Measurements from ENCODE around the gene CILP2. TPM values are rescaled to one million over a fixed set of nuclear protein-coding genes. Genes with fewer than 3 reads are reported as not detected.

Gene CILP2
- total and polyA plus RNA-seq, 2 of the 8 experiments (the other 6 are each of a cell fraction or from before 2014, with no cell fraction given): 4.4 to 5.8 TPM

GRCh38 chr19:19493841-19494546 lies 44.1 kb upstream of the CILP2 start (continued):
- TF ChIP-seq CHD7 (IDR thresholded peaks at IDR 0.05; ENCODE audit: insufficient replicate concordance, low read length): no peak
- TF ChIP-seq SP4 (IDR thresholded peaks at IDR 0.05; ENCODE audit: low read length): no peak
- TF ChIP-seq TAF1 (IDR thresholded peaks at IDR 0.05; ENCODE audit: low read depth, low read length): no peak
- TF ChIP-seq, protein P1, sequence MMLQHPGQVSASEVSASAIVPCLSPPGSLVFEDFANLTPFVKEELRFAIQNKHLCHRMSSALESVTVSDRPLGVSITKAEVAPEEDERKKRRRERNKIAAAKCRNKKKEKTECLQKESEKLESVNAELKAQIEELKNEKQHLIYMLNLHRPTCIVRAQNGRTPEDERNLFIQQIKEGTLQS (IDR thresholded peaks at IDR 0.05; ENCODE audit: insufficient read depth, low read depth, low read length): no peak
- no peak for TF ChIP-seq GABPA (IDR thresholded peaks at IDR 0.05; ENCODE audit: borderline replicate concordance, insufficient read depth, low read length)
- TF ChIP-seq CHD2 (IDR thresholded peaks at IDR 0.05; ENCODE audit: low read length): no peak
- no peak for TF ChIP-seq KDM1A (IDR thresholded peaks at IDR 0.05; ENCODE audit: borderline replicate concordance, low read length)
- TF ChIP-seq, protein P2, sequence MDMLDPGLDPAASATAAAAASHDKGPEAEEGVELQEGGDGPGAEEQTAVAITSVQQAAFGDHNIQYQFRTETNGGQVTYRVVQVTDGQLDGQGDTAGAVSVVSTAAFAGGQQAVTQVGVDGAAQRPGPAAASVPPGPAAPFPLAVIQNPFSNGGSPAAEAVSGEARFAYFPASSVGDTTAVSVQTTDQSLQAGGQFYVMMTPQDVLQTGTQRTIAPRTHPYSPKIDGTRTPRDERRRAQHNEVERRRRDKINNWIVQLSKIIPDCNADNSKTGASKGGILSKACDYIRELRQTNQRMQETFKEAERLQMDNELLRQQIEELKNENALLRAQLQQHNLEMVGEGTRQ (IDR thresholded peaks at IDR 0.05; ENCODE audit: low read length): no peak
- no peak for TF ChIP-seq SAP30 (IDR thresholded peaks at IDR 0.05; ENCODE audit: insufficient read depth, insufficient replicate concordance, low read length)

Measured in H1 (cell line).